Uterus (tissue), 4 donors: ENCODE results near the gene FETUB. TPM values are rescaled to one million over a fixed set of nuclear protein-coding genes. Genes with fewer than 3 reads are reported as not detected.
"Not testable (repeated sequence)": the region's sequence is repeated elsewhere in the genome, so short reads cannot be mapped to it uniquely, and the experiment has no call there.

ENCODE experiments used
- DNase-seq, 2 donors: peaks; one replicate each; pipeline ENCODE4 v3.0.0-alpha.2; 2019 to 2020
- H3K27ac ChIP-seq, 2 donors: fragments of 200-600 bp; sonication (generic); 1 replicate in 1 of 2; 2 replicates in 1 of 2; pipeline ENCODE4 v1.5.1; 2016 to 2018
- H3K27me3 ChIP-seq, 2 donors: fragments of 200-600 bp; sonication (generic); one replicate each; pipeline ENCODE4 v1.5.1; 2018 to 2019; ENCODE audit warnings: control low read depth in 1 of 2
- H3K36me3 ChIP-seq, 2 donors: fragments of 200-600 bp; sonication (generic); one replicate each; pipeline ENCODE4 v1.5.1; 2019; ENCODE audit warnings: control low read depth in 1 of 2
- H3K4me1 ChIP-seq, 2 donors: fragments of 200-600 bp; sonication (generic); one replicate each; pipeline ENCODE4 v1.5.1; 2018 to 2019; ENCODE audit warnings: control low read depth in 1 of 2
- H3K4me3 ChIP-seq, 2 donors: fragments of 200-600 bp; sonication (generic); 1 replicate in 1 of 2; 2 replicates in 1 of 2; pipeline ENCODE4 v1.5.1; 2018 to 2019; ENCODE audit warnings: mild to moderate bottlenecking in 1 of 2
- H3K9me3 ChIP-seq, 2 donors: fragments of 200-600 bp; sonication (generic); one replicate each; pipeline ENCODE4 v1.5.1; 2019; ENCODE audit warnings: control low read depth in 1 of 2
- POLR2A ChIP-seq, 2 donors: fragments of 450-650 bp; IDR thresholded peaks; one replicate each; pipeline ENCODE4 v1.6.1; 2016; ENCODE audit warnings: antibody characterized with exemption in 2 of 2, mild to moderate bottlenecking in 1 of 2, moderate library complexity in 1 of 2
- intact Hi-C: fragments of 100-400 bp; cut with DNase I; formaldehyde crosslinking; loops from one replicate; pipeline ENCODE4 v1.15.1; 2023; ENCODE audit warnings: low total_unique reads
- total RNA-seq, 4 donors: library from RNA; depleted of rRNA in 3 of 4; stranded (reverse); fragments of >200 nt in 3 of 4; gene quantifications; one replicate each; pipeline versions ENCODE4 v1.1.0 to v1.2.4, GENCODE V29; 2014 to 2023
- TF ChIP-seq, protein P1 (sequence below), 4 experiments: fragments of 200-600 bp in 2 of 4; fragments of 450-650 bp in 2 of 4; sonication (generic) in 2 of 4; IDR thresholded peaks; one replicate each; pipeline ENCODE4 v1.5.1; 2016 to 2019; ENCODE audit warnings: antibody characterized with exemption in 4 of 4, mild to moderate bottlenecking in 2 of 4, moderate library complexity in 1 of 4
- donor health status: DM: yes; HTN: yes; CAD: no.

The FETUB gene
- total RNA-seq, 4 donors from 2014 or later = not detected

- no peak for TF ChIP-seq POLR2A (IDR thresholded peaks at IDR 0.05)
- TF ChIP-seq, protein P1, sequence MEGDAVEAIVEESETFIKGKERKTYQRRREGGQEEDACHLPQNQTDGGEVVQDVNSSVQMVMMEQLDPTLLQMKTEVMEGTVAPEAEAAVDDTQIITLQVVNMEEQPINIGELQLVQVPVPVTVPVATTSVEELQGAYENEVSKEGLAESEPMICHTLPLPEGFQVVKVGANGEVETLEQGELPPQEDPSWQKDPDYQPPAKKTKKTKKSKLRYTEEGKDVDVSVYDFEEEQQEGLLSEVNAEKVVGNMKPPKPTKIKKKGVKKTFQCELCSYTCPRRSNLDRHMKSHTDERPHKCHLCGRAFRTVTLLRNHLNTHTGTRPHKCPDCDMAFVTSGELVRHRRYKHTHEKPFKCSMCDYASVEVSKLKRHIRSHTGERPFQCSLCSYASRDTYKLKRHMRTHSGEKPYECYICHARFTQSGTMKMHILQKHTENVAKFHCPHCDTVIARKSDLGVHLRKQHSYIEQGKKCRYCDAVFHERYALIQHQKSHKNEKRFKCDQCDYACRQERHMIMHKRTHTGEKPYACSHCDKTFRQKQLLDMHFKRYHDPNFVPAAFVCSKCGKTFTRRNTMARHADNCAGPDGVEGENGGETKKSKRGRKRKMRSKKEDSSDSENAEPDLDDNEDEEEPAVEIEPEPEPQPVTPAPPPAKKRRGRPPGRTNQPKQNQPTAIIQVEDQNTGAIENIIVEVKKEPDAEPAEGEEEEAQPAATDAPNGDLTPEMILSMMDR (IDR thresholded peaks at IDR 0.05) = no peak
- Histone ChIP-seq H3K4me1 (no peaks in the 10 kb centered on the region), H3K4me3 (no peak overlapping the region), H3K27ac (no peak overlapping the region), H3K36me3 (no peaks in the 10 kb centered on the region), H3K27me3 (no peaks in the 10 kb centered on the region), H3K9me3 (no peaks in the 10 kb centered on the region)
- intact Hi-C loops = no loop called here
- DNase-seq = no peak
Observed at GRCh38 chr3:186683979-186684378, 43.8 kb downstream of the FETUB start.

GRCh38 chr3:186686475-186686874, 46.3 kb downstream of the FETUB start:
- H3K4me1 ChIP-seq, H3K27ac ChIP-seq, H3K9me3 ChIP-seq, H3K4me3 ChIP-seq, DNase-seq, intact Hi-C loops, H3K36me3 ChIP-seq, H3K27me3 ChIP-seq: not testable (repeated sequence)

- Histone ChIP-seq H3K27me3 (no peaks in the 10 kb centered on the region), H3K9me3 (no peaks in the 10 kb centered on the region), H3K27ac (no peak overlapping the region), H3K4me1 (no peaks in the 10 kb centered on the region), H3K4me3 (no peak overlapping the region), H3K36me3 (no peaks in the 10 kb centered on the region)
- DNase-seq = no peak
- no peak for TF ChIP-seq POLR2A (IDR thresholded peaks at IDR 0.05)
- TF ChIP-seq, protein P1 (IDR thresholded peaks at IDR 0.05) = no peak
- intact Hi-C loops = no loop called here
Observed at GRCh38 chr3:186687120-186687651, 47.0 kb downstream of the FETUB start.

GRCh38 chr3:186690304-186690703, 50.1 kb downstream of the FETUB start:
- not testable (repeated sequence) for DNase-seq

GRCh38 chr3:186691676-186692075, 51.5 kb downstream of the FETUB start:
- TF ChIP-seq POLR2A (IDR thresholded peaks at IDR 0.05) = no peak
- TF ChIP-seq, protein P1 (IDR thresholded peaks at IDR 0.05) = no peak
- intact Hi-C loops = no loop called here
- H3K4me3 ChIP-seq = no peak overlapping the region
- DNase-seq = no peak
- no peaks in the 10 kb centered on the region for H3K4me1 ChIP-seq
- H3K27ac ChIP-seq = no peak overlapping the region
- H3K36me3 ChIP-seq = no peaks in the 10 kb centered on the region
- no peaks in the 10 kb centered on the region for H3K27me3 ChIP-seq
- H3K9me3 ChIP-seq = no peaks in the 10 kb centered on the region

More at GRCh38 chr3:186690304-186690703, 50.1 kb downstream of the FETUB start:
- H3K27ac ChIP-seq, H3K9me3 ChIP-seq, H3K4me3 ChIP-seq, H3K4me1 ChIP-seq, intact Hi-C loops, H3K36me3 ChIP-seq, H3K27me3 ChIP-seq: not testable (repeated sequence)

GRCh38 chr3:186693843-186694242, 53.6 kb downstream of the FETUB start:
- no peak for DNase-seq
- H3K9me3 ChIP-seq = no peaks in the 10 kb centered on the region
- no peaks in the 10 kb centered on the region for H3K4me1 ChIP-seq
- no peak overlapping the region for H3K27ac ChIP-seq
- intact Hi-C loops = no loop called here
- H3K27me3 ChIP-seq = no peaks in the 10 kb centered on the region
- no peak for TF ChIP-seq POLR2A (IDR thresholded peaks at IDR 0.05)
- TF ChIP-seq, protein P1 (IDR thresholded peaks at IDR 0.05) = no peak
- no peaks in the 10 kb centered on the region for H3K36me3 ChIP-seq
- no peak overlapping the region for H3K4me3 ChIP-seq
